A673 (cell line): ENCODE measurements around the gene IL12RB2.

Source experiments
- EZH2 ChIP-seq: fragments of 200-600 bp; sonication (generic); IDR thresholded peaks from 2 replicates; pipeline ENCODE4 v1.6.1; 2017; ENCODE audit warnings: borderline replicate concordance, low read depth, mild to moderate bottlenecking, mixed read lengths, antibody characterized with exemption, low read length; ENCODE audit not compliant: poor library complexity, severe bottlenecking
- TF ChIP-seq, protein P1 (sequence below): fragments of 300-800, 200-600 bp; sonication (generic); conservative IDR thresholded peaks from 2 replicates; pipeline ENCODE4 v1.5.1; 2017; ENCODE audit warnings: low read depth, mild to moderate bottlenecking, antibody characterized with exemption, low read length, moderate library complexity, mixed read lengths

DNA sequence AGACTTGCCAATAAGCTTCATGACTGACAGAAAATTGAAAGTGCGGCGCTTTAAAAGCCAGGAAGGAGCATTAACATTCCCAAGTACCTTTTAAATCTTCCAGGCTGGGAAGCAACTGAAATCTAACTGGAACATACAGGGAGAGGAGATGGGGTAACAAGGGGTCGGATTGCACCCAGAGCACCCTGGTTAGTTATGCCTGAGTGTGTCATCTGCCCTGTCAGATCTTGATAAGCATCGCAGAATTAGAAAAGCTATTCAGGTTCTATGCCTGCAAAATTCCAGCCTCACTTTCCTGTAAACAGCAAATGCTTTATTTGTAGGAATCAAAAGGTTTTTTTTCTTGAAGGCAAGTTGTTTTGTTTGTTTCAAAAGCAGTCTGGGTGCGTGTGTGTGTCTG, 64.0 kb downstream of the IL12RB2 start:
- TF ChIP-seq, protein P1, sequence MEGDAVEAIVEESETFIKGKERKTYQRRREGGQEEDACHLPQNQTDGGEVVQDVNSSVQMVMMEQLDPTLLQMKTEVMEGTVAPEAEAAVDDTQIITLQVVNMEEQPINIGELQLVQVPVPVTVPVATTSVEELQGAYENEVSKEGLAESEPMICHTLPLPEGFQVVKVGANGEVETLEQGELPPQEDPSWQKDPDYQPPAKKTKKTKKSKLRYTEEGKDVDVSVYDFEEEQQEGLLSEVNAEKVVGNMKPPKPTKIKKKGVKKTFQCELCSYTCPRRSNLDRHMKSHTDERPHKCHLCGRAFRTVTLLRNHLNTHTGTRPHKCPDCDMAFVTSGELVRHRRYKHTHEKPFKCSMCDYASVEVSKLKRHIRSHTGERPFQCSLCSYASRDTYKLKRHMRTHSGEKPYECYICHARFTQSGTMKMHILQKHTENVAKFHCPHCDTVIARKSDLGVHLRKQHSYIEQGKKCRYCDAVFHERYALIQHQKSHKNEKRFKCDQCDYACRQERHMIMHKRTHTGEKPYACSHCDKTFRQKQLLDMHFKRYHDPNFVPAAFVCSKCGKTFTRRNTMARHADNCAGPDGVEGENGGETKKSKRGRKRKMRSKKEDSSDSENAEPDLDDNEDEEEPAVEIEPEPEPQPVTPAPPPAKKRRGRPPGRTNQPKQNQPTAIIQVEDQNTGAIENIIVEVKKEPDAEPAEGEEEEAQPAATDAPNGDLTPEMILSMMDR, result no peak
- no peak for TF ChIP-seq EZH2
